Liver (tissue), 3 donors: ENCODE measurements around the gene RTN3.
"Not testable (repeated sequence)": the region's sequence is repeated elsewhere in the genome, so short reads cannot be mapped to it uniquely, and the experiment has no call there.

Source experiments
- CTCF ChIP-seq: fragments of 150-350 bp; IDR thresholded peaks from 2 replicates; pipeline ENCODE4 v1.5.1; 2017; ENCODE audit warnings: improper control_type of control experiment, low read depth, low read length; ENCODE audit not compliant: missing input control
- EGR1 ChIP-seq, 2 donors: IDR thresholded peaks; 2 replicates each; pipeline ENCODE4 v1.6.1; 2016 to 2018; ENCODE audit warnings: antibody characterized with exemption in 2 of 2, low read depth in 2 of 2
- FOXA1 ChIP-seq: IDR thresholded peaks from 2 replicates; pipeline ENCODE4 v1.6.1; 2016; ENCODE audit warnings: antibody characterized with exemption
- FOXA2 ChIP-seq: IDR thresholded peaks from 2 replicates; pipeline ENCODE4 v1.6.1; 2016; ENCODE audit warnings: antibody characterized with exemption
- GABPA ChIP-seq, 2 donors: IDR thresholded peaks in 1 of 2; conservative IDR thresholded peaks in 1 of 2; 2 replicates each; pipeline ENCODE4 v1.6.1; 2016; ENCODE audit warnings: antibody characterized with exemption in 2 of 2, mild to moderate bottlenecking in 1 of 2, moderate library complexity in 1 of 2
- JUND ChIP-seq, 2 donors: IDR thresholded peaks; 2 replicates each; pipeline ENCODE4 v1.6.1; 2016; ENCODE audit warnings: antibody characterized with exemption in 2 of 2
- MAX ChIP-seq: IDR thresholded peaks from 2 replicates; pipeline ENCODE4 v1.6.1; 2016; ENCODE audit warnings: antibody characterized with exemption
- NR2F2 ChIP-seq: IDR thresholded peaks from 2 replicates; pipeline ENCODE4 v1.6.1; 2016; ENCODE audit warnings: antibody characterized with exemption
- RAD21 ChIP-seq, 2 donors: IDR thresholded peaks; 2 replicates each; pipeline ENCODE4 v1.6.1; 2016; ENCODE audit warnings: antibody characterized with exemption in 2 of 2, mild to moderate bottlenecking in 2 of 2
- REST ChIP-seq: IDR thresholded peaks from 2 replicates; pipeline ENCODE4 v1.6.1; 2016; ENCODE audit warnings: antibody characterized with exemption, mild to moderate bottlenecking
- SP1 ChIP-seq: IDR thresholded peaks from 2 replicates; pipeline ENCODE4 v1.6.1; 2018; ENCODE audit warnings: antibody characterized with exemption, mild to moderate bottlenecking
- ZBTB33 ChIP-seq: IDR thresholded peaks from 2 replicates; pipeline ENCODE4 v1.6.1; 2016; ENCODE audit warnings: antibody characterized with exemption
- donor health status: healthy.
- donor health status: healthy.

GRCh38 chr11:63685158-63685721 lies 3.9 kb downstream of the RTN3 start:
- not testable (repeated sequence) for TF ChIP-seq CTCF; MAX; SP1; FOXA1; NR2F2; FOXA2; JUND (IDR thresholded peaks at IDR 0.05); REST; GABPA (IDR thresholded peaks at IDR 0.05 in 1 of 2, conservative IDR thresholded peaks at IDR 0.05 in 1 of 2); ZBTB33; EGR1 (IDR thresholded peaks at IDR 0.05; ENCODE audit: low read depth in 2 of 2); RAD21 (IDR thresholded peaks at IDR 0.05)
